Measurements from ENCODE around the gene PTGIS. TPM values are rescaled to one million over a fixed set of nuclear protein-coding genes. Genes with fewer than 3 reads are reported as not detected.

The PTGIS gene
- total RNA-seq, 1 donor from 2014 or later: 12.2 TPM

GRCh38 chr20:49468412-49468811 lies 99.5 kb downstream of the PTGIS start:
- no peak for DNase-seq (ENCODE audit: low spot score)
- no peaks in the 10 kb centered on the region for H3K36me3 Mint-ChIP-seq (ENCODE audit: low read depth, unreplicated experiment)
- no peak for TF ChIP-seq CTCF (IDR thresholded peaks at IDR 0.05; ENCODE audit: unreplicated experiment)
- H3K27me3 Mint-ChIP-seq (ENCODE audit: unreplicated experiment): peaks cover 2% of the 10 kb centered on the region
- no peaks in the 10 kb centered on the region for H3K4me1 Mint-ChIP-seq (ENCODE audit: unreplicated experiment)
- H3K9me3 Mint-ChIP-seq (ENCODE audit: unreplicated experiment): no peaks in the 10 kb centered on the region
- no peak overlapping the region for H3K4me3 Mint-ChIP-seq (ENCODE audit: unreplicated experiment)
- no peak overlapping the region for H3K27ac Mint-ChIP-seq (ENCODE audit: unreplicated experiment)

- Mint-ChIP-seq H3K4me1 (ENCODE audit: unreplicated experiment) (no peaks in the 10 kb centered on the region), H3K27ac (ENCODE audit: unreplicated experiment) (no peak overlapping the region), H3K36me3 (ENCODE audit: low read depth, unreplicated experiment) (no peaks in the 10 kb centered on the region), H3K4me3 (ENCODE audit: unreplicated experiment) (no peak overlapping the region), H3K27me3 (ENCODE audit: unreplicated experiment) (peaks cover 2% of the 10 kb centered on the region), H3K9me3 (ENCODE audit: unreplicated experiment) (no peaks in the 10 kb centered on the region)
- DNase-seq (ENCODE audit: low spot score): no peak
- TF ChIP-seq CTCF (IDR thresholded peaks at IDR 0.05; ENCODE audit: unreplicated experiment): no peak
Observed at GRCh38 chr20:49466114-49466912, 101.6 kb downstream of the PTGIS start.

- DNase-seq (ENCODE audit: low spot score): no peak
- no peak overlapping the region for H3K4me3 Mint-ChIP-seq (ENCODE audit: unreplicated experiment)
- no peak for TF ChIP-seq CTCF (IDR thresholded peaks at IDR 0.05; ENCODE audit: unreplicated experiment)
- H3K27me3 Mint-ChIP-seq (ENCODE audit: unreplicated experiment): peaks cover 2% of the 10 kb centered on the region
- no peak overlapping the region for H3K27ac Mint-ChIP-seq (ENCODE audit: unreplicated experiment)
- H3K9me3 Mint-ChIP-seq (ENCODE audit: unreplicated experiment): no peaks in the 10 kb centered on the region
- H3K4me1 Mint-ChIP-seq (ENCODE audit: unreplicated experiment): no peaks in the 10 kb centered on the region
- H3K36me3 Mint-ChIP-seq (ENCODE audit: low read depth, unreplicated experiment): no peaks in the 10 kb centered on the region
Observed at GRCh38 chr20:49464556-49464955, 103.4 kb downstream of the PTGIS start.

GRCh38 chr20:49462626-49463025 lies 105.3 kb downstream of the PTGIS start:
- no peak overlapping the region for H3K27ac Mint-ChIP-seq (ENCODE audit: unreplicated experiment)
- H3K4me1 Mint-ChIP-seq (ENCODE audit: unreplicated experiment): no peaks in the 10 kb centered on the region
- no peak for TF ChIP-seq CTCF (IDR thresholded peaks at IDR 0.05; ENCODE audit: unreplicated experiment)
- DNase-seq (ENCODE audit: low spot score): no peak
- H3K36me3 Mint-ChIP-seq (ENCODE audit: low read depth, unreplicated experiment): no peaks in the 10 kb centered on the region
- H3K27me3 Mint-ChIP-seq (ENCODE audit: unreplicated experiment): no peaks in the 10 kb centered on the region
- no peaks in the 10 kb centered on the region for H3K9me3 Mint-ChIP-seq (ENCODE audit: unreplicated experiment)
- H3K4me3 Mint-ChIP-seq (ENCODE audit: unreplicated experiment): no peak overlapping the region

GRCh38 chr20:49461894-49462620 lies 105.9 kb downstream of the PTGIS start:
- Mint-ChIP-seq H3K27ac (ENCODE audit: unreplicated experiment) (no peak overlapping the region), H3K9me3 (ENCODE audit: unreplicated experiment) (no peaks in the 10 kb centered on the region), H3K36me3 (ENCODE audit: low read depth, unreplicated experiment) (no peaks in the 10 kb centered on the region), H3K27me3 (ENCODE audit: unreplicated experiment) (no peaks in the 10 kb centered on the region), H3K4me3 (ENCODE audit: unreplicated experiment) (no peak overlapping the region), H3K4me1 (ENCODE audit: unreplicated experiment) (no peaks in the 10 kb centered on the region)
- DNase-seq (ENCODE audit: low spot score): no peak
- no peak for TF ChIP-seq CTCF (IDR thresholded peaks at IDR 0.05; ENCODE audit: unreplicated experiment)
